ENCODE results near the gene MRPL17.
"Not testable (repeated sequence)": the region's sequence is repeated elsewhere in the genome, so short reads cannot be mapped to it uniquely, and the experiment has no call there.

MRPL17 gene

DNA sequence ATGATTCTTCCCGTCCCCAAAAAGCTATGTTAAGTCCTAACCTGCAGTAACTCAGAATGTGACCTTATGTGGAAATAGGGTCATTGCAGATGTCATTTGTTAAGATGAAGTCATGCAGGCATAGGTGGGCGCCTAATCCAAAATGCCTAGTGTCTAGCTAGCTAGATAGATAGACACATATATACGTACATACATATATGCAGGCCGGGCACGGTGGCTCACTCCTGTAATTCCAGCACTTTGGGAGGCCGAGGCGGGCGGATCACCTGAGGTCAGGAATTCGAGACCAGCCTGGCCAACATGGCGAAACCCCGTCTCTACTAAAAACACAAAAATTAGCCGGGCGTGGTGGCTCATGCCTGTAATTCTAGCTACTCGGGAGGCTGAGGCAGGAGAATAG, 928 bp upstream of the MRPL17 start:
- not testable (repeated sequence) for DNase-seq (ENCODE audit: low read depth in 1 of 2, low spot score in 1 of 2)

GRCh38 chr11:6682591-6682935, 577 bp downstream of the MRPL17 start:
- no peak for DNase-seq (ENCODE audit: low read depth in 1 of 2, low spot score in 1 of 2)

DNA sequence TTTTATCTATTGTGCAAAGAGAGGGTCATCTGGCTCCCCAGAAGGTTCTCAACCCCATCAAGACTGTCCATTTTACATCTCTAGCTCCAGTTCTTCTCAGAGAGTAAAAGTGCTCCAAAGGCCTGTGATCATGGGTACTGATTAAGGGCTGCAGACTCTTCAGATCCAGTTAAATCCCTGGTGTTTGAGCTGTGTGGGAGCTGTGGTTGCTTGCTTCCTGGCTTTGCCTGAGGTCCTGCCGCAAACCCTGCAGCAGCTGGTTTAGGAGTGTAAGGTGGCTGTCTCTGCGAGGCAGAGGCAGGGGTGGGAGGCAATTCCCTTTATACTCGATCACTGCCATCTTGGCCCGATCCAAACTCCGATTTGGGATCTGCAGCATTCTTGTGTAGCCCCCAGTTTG, 1.2 kb downstream of the MRPL17 start:
- DNase-seq (ENCODE audit: low read depth in 1 of 2, low spot score in 1 of 2): no peak

DNA sequence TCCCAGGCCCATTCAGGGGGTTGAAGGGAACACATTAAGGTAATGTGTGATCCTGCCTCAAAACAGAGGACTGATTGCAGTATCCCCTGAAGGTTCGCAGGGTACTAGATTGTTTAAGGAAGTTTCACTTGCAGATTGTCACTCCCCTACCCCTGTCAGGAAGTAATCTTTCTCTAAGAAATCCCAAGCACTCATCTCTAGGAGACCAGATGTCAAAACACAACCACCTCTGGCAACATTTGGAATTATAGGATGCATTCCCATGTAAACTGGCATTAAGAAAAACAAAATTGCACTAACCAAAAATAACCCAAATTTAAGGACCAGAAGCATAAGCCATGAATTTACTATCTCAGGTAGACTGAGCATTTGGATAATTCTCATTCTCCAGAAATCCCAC, 1.6 kb downstream of the MRPL17 start:
- DNase-seq (ENCODE audit: low read depth in 1 of 2, low spot score in 1 of 2): no peak

DNA sequence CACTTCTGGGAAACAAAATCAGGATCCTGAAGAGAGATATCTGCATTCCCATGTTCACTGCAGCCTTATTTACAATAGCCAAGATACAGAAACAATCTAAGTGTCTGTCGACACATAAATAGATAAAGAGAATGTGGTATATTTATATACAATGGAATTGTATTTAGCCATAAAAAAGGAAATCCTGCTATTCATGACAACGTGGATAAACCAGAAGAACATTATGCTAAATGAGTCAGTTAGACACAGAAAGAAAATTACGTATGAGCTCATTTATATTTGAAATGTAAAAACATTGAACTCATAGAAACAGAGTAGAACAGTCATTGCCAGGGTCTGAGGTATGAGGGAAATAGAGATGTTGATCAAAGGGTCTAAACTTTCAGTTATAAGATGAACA, 6.1 kb downstream of the MRPL17 start:
- no peak for DNase-seq (ENCODE audit: low read depth in 1 of 2, low spot score in 1 of 2)

GRCh38 chr11:6674862-6675261, 8.3 kb downstream of the MRPL17 start:
- DNase-seq (ENCODE audit: low read depth in 1 of 2, low spot score in 1 of 2): no peak

- DNase-seq (ENCODE audit: low read depth in 1 of 2, low spot score in 1 of 2): no peak
These were observed 8.9 kb downstream of the MRPL17 start for GRCh38 chr11:6674219-6674597.

GRCh38 chr11:6673523-6674218, 9.5 kb downstream of the MRPL17 start:
- DNase-seq (ENCODE audit: low read depth in 1 of 2, low spot score in 1 of 2): no peak

GRCh38 chr11:6671991-6672390, 11.1 kb downstream of the MRPL17 start:
- no peak for DNase-seq (ENCODE audit: low read depth in 1 of 2, low spot score in 1 of 2)

GRCh38 chr11:6670202-6670830, 12.8 kb downstream of the MRPL17 start:
- no peak for DNase-seq (ENCODE audit: low read depth in 1 of 2, low spot score in 1 of 2)

GRCh38 chr11:6667733-6668374, 15.3 kb downstream of the MRPL17 start:
- peak in 1 of 2 donors; percentile 25 for DNase-seq (ENCODE audit: low read depth in 1 of 2, low spot score in 1 of 2)

- no peak for DNase-seq (ENCODE audit: low read depth in 1 of 2, low spot score in 1 of 2)
These were observed 16.6 kb downstream of the MRPL17 start for GRCh38 chr11:6666302-6667183.

GRCh38 chr11:6664551-6664950, 18.6 kb downstream of the MRPL17 start:
- no peak for DNase-seq (ENCODE audit: low read depth in 1 of 2, low spot score in 1 of 2)

DNA sequence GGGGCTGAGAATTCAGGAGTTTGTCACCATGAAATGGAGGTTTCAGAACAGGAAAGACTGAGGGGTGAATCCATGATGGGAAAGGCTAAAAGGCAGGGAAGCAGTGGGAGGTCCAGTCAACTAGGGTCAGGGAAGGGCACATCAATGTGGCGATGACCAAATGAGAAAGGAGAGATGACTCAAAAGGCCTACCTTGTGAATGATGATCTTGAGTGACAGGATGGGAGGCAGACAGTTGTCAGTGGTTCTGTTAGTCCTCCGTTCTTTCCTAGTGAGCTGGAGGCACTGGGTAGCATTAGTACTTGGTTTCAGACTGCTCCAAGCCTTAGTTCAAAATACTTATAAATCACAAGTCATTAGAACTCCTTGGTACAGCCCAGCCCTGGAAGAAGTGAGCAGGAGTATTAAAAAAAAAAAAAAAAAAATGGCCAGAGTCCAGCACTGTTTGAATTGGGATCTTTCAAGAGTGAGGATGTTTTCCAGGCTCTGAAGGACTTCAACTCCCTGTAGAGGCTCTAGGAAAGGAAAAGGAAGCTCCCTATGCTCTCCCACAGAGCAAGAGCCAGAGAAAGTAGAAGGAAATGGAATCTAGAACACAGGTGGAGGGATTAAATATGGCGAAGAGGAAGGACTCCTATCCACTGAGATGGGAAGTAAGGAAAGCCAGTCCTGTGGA, 19.2 kb downstream of the MRPL17 start:
- no peak for DNase-seq (ENCODE audit: low read depth in 1 of 2, low spot score in 1 of 2)

DNA sequence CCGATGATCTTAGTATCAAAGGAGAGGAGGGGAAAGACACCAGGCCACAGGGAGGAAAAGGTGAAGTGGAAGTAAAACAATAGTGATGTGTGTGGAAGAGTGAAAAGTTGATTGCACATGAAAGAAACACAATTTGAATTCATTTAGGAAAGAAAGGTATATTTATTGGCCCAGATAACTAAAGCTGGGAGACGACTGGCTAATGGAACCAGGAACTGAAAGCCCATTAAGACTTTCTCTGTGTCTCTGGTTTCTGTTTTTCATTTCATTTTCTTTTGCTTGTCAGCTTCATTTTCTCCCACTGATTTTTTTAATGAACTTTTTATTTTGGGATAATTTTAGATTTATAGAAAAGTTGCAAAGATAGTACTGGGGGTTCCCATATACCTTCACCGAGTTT, 22.4 kb downstream of the MRPL17 start:
- DNase-seq (ENCODE audit: low read depth in 1 of 2, low spot score in 1 of 2): no peak

GRCh38 chr11:6658647-6659046, 24.5 kb downstream of the MRPL17 start:
- no peak for DNase-seq (ENCODE audit: low read depth in 1 of 2, low spot score in 1 of 2)

GRCh38 chr11:6657346-6657745, 25.8 kb downstream of the MRPL17 start:
- no peak for DNase-seq (ENCODE audit: low read depth in 1 of 2, low spot score in 1 of 2)

DNA sequence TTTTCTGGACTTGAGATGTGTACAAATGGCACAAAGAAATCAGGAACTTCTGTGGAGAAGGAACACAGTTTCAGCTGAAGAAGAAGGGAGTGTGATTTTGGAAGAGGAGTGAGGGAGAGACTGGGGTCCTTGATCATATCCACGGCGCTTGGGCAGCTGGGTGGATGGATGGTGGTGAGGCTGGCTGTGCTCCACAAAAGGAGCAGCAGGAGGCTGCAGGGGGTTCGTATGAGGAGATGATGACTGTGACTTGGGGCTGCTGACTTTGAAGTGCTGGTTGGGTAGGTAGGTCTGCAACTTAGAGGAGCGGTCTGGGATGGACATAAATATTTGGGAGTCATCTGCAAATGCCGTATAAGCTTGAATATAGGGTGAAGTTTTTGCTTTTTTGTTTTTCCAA, 26.2 kb downstream of the MRPL17 start:
- DNase-seq (ENCODE audit: low read depth in 1 of 2, low spot score in 1 of 2): no peak

DNA sequence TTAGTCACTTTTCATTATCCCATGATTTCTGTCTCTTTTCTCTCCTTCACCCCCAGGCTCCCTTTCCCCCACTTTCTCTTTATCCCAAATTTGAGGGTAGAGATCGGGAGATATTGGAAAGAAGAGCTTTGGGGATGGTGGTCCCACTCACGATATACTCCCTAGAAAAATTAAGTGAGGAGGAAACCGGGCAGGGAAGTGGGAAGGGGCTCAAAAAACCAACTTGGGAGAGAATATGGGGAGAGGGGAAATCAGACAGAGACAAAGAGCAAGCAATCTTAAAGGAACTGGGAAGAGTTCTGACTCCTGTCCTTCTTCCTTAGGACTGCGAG, 26.6 kb downstream of the MRPL17 start:
- DNase-seq (ENCODE audit: low read depth in 1 of 2, low spot score in 1 of 2): no peak

DNA sequence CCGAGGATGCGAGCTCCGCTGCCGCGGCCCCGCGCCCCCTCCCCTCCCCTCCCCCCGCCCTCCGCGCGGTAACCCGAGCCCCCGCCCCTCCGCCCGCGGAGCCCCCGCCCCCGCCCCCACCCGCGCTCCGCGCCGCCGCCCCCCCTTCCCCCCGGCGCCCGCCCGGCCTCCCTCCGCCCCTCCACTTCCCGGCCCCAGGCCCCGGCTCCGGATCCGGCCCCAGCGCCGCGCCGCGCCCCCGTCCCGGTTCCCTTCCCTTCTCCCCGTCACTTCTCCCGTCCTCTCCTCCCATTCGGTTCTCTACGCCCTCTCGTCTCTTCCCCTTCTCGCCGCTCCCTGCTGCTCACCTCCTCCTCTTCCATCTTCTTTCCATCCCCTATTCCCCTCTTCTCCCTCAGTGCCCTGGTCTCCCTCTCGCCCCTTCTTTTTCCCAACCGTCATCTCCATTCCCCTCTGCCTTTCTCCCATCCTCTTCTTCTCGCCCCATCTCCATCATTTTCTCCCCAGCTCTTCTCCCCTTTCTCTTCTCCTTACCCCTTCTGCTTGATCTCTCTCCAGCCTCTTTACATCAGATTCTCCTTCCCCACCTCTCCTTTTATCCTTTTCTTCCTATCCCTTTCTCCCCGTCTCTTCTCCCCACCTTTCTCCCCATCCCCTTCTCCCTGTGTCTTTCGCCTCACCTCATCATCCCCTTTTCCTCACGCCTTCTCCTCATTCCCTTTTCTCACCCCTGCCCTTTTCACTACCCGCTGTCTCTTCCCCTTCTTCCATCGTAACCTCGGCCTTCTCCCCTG, 27.2 kb downstream of the MRPL17 start, which contains the start of gene DCHS1:
TSS of gene DCHS1 (minus strand) at position 20 of the 794 bp plus-strand sequence. CDS start 14,196 bp downstream, outside the sequence.
- no peak for DNase-seq (ENCODE audit: low read depth in 1 of 2, low spot score in 1 of 2)

Data from activated CD4-positive, alpha-beta T cell treated with anti-CD3 and anti-CD28 coated beads, Interleukin-2, amount 50 U/mL, for 24 hours (primary cell).